Neuronal stem cell (in vitro differentiated cells): ENCODE results near the gene PC.

Source experiments
- DNase-seq: peaks from one replicate; pipeline ENCODE4 v3.0.0-alpha.2; 2013; ENCODE audit warnings: low spot score
- H2AFZ ChIP-seq: one replicate; pipeline ENCODE4 v1.6.1; 2013; ENCODE audit warnings: mild to moderate bottlenecking, low read length, inconsistent platforms
- H2AK5ac ChIP-seq: 2 replicates; pipeline ENCODE4 v1.6.1; 2013; ENCODE audit warnings: low read depth, mild to moderate bottlenecking, inconsistent platforms, low read length, moderate library complexity, mixed read lengths
- H2BK120ac ChIP-seq: 2 replicates; pipeline ENCODE4 v1.6.1; 2013; ENCODE audit warnings: low read depth, mild to moderate bottlenecking, inconsistent platforms, low read length, moderate library complexity, mixed read lengths
- H2BK12ac ChIP-seq: one replicate; pipeline ENCODE4 v1.6.1; 2013; ENCODE audit warnings: low read length, inconsistent platforms
- H2BK15ac ChIP-seq: 2 replicates; pipeline ENCODE4 v1.6.1; 2013; ENCODE audit warnings: mild to moderate bottlenecking, low read length, inconsistent platforms, mixed read lengths
- H2BK5ac ChIP-seq: one replicate; pipeline ENCODE4 v1.6.1; 2013; ENCODE audit warnings: inconsistent platforms, mild to moderate bottlenecking, low read length, moderate library complexity
- H3K14ac ChIP-seq: one replicate; pipeline ENCODE4 v1.6.1; 2013; ENCODE audit warnings: low read length, inconsistent platforms
- H3K18ac ChIP-seq: 2 replicates; pipeline ENCODE4 v1.6.1; 2013; ENCODE audit warnings: low read length, inconsistent platforms
- H3K23ac ChIP-seq: 2 replicates; pipeline ENCODE4 v1.6.1; 2013; ENCODE audit warnings: low read depth, mild to moderate bottlenecking, mixed read lengths, low read length, inconsistent platforms; ENCODE audit not compliant: poor library complexity
- H3K27ac ChIP-seq: replicated peaks from 3 replicates; pipeline ENCODE4 v1.5.1; 2013; ENCODE audit warnings: low read length, inconsistent platforms
- H3K27me3 ChIP-seq, 3 experiments: 2 replicates each; pipeline ENCODE4 v1.6.1; 2013; ENCODE audit warnings: low read length in 3 of 3, mild to moderate bottlenecking in 2 of 3, inconsistent platforms in 1 of 3, low read depth in 1 of 3, mixed read lengths in 1 of 3, moderate library complexity in 1 of 3; ENCODE audit not compliant: control insufficient read depth in 3 of 3, insufficient read depth in 3 of 3
- H3K36me3 ChIP-seq, 2 donors: replicated peaks in 1 of 2; 2 replicates each; pipeline ENCODE4 v1.6.1; 2013; ENCODE audit warnings: low read length in 2 of 2; ENCODE audit not compliant: control insufficient read depth in 2 of 2, insufficient read depth in 2 of 2
- H3K4ac ChIP-seq: 2 replicates; pipeline ENCODE4 v1.6.1; 2013; ENCODE audit warnings: inconsistent platforms, mild to moderate bottlenecking, low read length, moderate library complexity
- H3K4me1 ChIP-seq, 2 donors: 1 replicate in 1 of 2; 2 replicates in 1 of 2; pipeline ENCODE4 v1.6.1; 2013; ENCODE audit warnings: low read length in 2 of 2, low read depth in 1 of 2; ENCODE audit not compliant: control insufficient read depth in 2 of 2, insufficient read depth in 1 of 2
- H3K4me2 ChIP-seq: one replicate; pipeline ENCODE4 v1.6.1; 2013; ENCODE audit warnings: mild to moderate bottlenecking, low read length, inconsistent platforms; ENCODE audit not compliant: insufficient read depth, poor library complexity, severe bottlenecking
- H3K4me3 ChIP-seq, 2 donors: 2 replicates each; pipeline ENCODE4 v1.5.1; 2013; ENCODE audit warnings: low read length in 2 of 2, mild to moderate bottlenecking in 2 of 2, inconsistent platforms in 1 of 2, moderate library complexity in 1 of 2
- H3K79me1 ChIP-seq: one replicate; pipeline ENCODE4 v1.6.1; 2013; ENCODE audit warnings: low read depth, mild to moderate bottlenecking, inconsistent platforms, low read length, moderate library complexity
- H3K9ac ChIP-seq: one replicate; pipeline ENCODE4 v1.6.1; 2013; ENCODE audit warnings: mild to moderate bottlenecking, low read depth, low read length, inconsistent platforms; ENCODE audit not compliant: poor library complexity
- H3K9me3 ChIP-seq, 2 donors: replicated peaks in 1 of 2; 2 replicates each; pipeline versions ENCODE3 to v1.6.1; 2013; ENCODE audit warnings: low read length in 2 of 2, mild to moderate bottlenecking in 2 of 2, inconsistent platforms in 1 of 2, low read depth in 1 of 2, mixed read lengths in 1 of 2, moderate library complexity in 1 of 2; ENCODE audit not compliant: control insufficient read depth in 2 of 2, insufficient read depth in 1 of 2
- H4K8ac ChIP-seq: one replicate; pipeline ENCODE4 v1.6.1; 2013; ENCODE audit warnings: low read depth, mild to moderate bottlenecking, inconsistent platforms, low read length, moderate library complexity
- H4K91ac ChIP-seq: one replicate; pipeline ENCODE4 v1.6.1; 2013; ENCODE audit warnings: low read length, low read depth, mild to moderate bottlenecking, inconsistent platforms; ENCODE audit not compliant: poor library complexity
- WGBS, 2 donors: extraction: QIAGEN DNeasy Blood & Tissue Kit; methylation state at CpG; one replicate each; pipeline ENCODE4 v1.1.7; 2013; ENCODE audit warnings: missing lambda C conversion rate in 2 of 2, mixed read lengths in 1 of 2; ENCODE audit not compliant: insufficient read length in 2 of 2, insufficient replicate concordance in 1 of 2; ENCODE audit errors: extremely low coverage in 2 of 2; 5-methylcytosine and 5-hydroxymethylcytosine counted together

Gene PC

DNA sequence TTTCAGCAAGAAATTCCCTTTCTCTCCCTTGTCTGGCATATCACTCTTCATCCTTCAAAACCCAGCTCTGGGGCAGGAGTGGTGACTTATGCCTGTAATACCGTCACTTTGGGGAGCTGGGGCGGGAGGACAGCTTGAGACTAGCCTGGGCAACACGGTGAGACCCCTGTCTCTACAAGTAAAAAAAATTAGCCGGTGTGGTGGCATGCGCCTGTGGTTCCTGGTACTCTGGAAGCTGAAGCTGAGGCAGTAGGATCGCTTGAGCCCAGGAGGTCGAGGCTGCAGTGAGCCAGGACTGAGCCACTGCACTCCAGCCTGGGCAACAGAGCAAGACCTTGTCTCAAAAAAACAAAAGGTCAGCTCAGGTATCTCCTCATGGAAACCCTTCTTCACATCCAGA is 116.3 kb downstream of the PC start:
- Histone ChIP-seq H3K9ac (no peak overlapping the region), H2BK5ac (no peak overlapping the region), H4K8ac (no peak overlapping the region), H3K4me2 (peak overlapping the region; percentile 84), H3K18ac (no peak overlapping the region), H2BK120ac (no peak overlapping the region), H3K14ac (no peak overlapping the region), H2BK15ac (no peak overlapping the region), H3K9me3 (no peaks in the 10 kb centered on the region), H3K4me1 (peaks cover 7 to 9% of the 10 kb centered on the region in 2 donors), H3K27me3 (no peaks in the 10 kb centered on the region), H3K36me3 (peaks cover 31 to 60% of the 10 kb centered on the region in 2 donors), H3K23ac (no peak overlapping the region), H4K91ac (no peak overlapping the region), H2AFZ (no peak overlapping the region), H3K27ac (no peak overlapping the region), H2AK5ac (no peak overlapping the region), H2BK12ac (no peak overlapping the region), H3K79me1 (peaks cover 16% of the 10 kb centered on the region), H3K4me3 (peak overlapping the region in 1 of 2 donors; percentile 90), H3K4ac (no peak overlapping the region)
- no CpG with 5 or more reads among the region's 7 CpGs for whole genome bisulfite sequencing, 2 donors
- DNase-seq = no peak

DNA sequence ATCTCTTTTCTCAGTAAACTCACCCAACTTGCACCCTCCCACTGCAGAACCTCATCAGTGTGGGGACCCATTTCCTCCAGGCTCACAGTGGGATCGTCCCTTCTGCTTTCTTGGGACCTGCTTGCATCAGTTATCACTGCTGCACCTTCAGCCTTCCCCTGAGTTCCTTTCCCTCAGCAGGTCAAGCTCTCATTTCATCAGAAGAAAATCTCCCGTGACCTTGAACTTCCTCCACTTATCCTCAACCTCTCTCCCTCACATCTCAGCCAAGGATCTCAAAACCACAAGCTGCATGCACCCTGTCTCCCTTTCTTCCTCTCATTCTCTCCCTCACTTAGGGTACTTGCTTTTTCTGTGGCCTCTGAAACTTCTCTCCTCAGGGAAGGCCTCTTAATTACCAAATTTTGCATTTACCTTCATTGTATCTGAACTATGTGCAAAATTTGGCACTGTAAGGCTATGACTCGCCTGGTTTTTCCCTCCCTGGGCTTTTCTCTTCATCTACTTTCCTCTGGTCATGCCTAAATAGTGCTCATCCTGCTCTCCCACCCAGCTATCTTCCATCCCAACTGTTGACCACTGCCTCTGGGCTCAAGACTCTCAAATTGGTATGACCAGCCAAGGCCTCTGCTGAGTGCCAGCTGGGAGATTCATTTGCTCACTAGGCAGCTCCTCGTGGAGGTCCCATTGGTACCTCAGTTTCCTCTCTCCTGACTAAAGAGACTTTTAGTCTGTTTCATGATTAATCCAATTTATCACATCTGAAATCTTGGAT is 117.7 kb downstream of the PC start:
- no peak for DNase-seq
- Histone ChIP-seq H2AFZ (no peak overlapping the region), H2BK15ac (no peak overlapping the region), H2BK120ac (no peak overlapping the region), H3K9me3 (no peaks in the 10 kb centered on the region), H2BK5ac (no peak overlapping the region), H3K14ac (no peak overlapping the region), H3K4me2 (no peak overlapping the region), H3K4me1 (peaks cover 7 to 9% of the 10 kb centered on the region in 2 donors), H3K4ac (no peak overlapping the region), H4K91ac (no peak overlapping the region), H2AK5ac (no peak overlapping the region), H2BK12ac (no peak overlapping the region), H3K27me3 (no peaks in the 10 kb centered on the region), H3K9ac (no peak overlapping the region), H3K18ac (no peak overlapping the region), H4K8ac (no peak overlapping the region), H3K79me1 (peaks cover 16% of the 10 kb centered on the region), H3K23ac (no peak overlapping the region), H3K4me3 (no peak overlapping the region), H3K36me3 (peaks cover 20 to 49% of the 10 kb centered on the region in 2 donors), H3K27ac (no peak overlapping the region)
- no CpG with 5 or more reads among the region's 4 CpGs for WGBS, 2 donors

DNA sequence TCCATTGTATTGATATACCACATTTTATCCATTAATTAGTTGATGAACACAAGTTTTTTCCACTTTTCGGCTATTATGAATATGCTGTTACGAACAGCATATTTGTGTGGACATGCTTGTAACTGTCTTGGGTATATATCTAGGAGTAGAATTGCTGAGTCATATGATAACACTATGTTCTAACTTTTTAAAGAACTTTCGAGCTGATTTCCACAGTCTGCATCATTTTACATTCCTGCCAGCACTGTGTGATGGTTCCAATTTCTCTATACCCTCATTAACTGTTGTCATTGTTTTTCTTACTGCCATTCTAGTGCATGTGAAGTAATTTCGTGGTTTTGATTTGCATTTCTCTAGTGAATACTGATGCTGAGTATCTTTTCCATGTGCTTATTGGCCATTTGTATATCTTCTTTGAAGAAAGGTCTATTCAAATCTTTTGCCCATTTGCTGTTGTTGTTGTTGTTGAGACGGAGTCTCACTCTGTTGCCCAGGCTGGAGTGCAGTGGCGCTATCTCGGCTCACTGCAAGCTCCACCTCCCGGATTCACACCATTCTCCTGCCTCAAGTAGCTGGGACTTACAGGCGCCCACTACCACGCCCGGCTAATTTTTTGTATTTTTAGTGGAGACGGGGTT is 122.3 kb downstream of the PC start:
- Histone ChIP-seq H2BK15ac (no peak overlapping the region), H4K91ac (no peak overlapping the region), H3K18ac (no peak overlapping the region), H3K4me1 (no peaks in the 10 kb centered on the region), H3K79me1 (no peaks in the 10 kb centered on the region), H2BK5ac (no peak overlapping the region), H2BK12ac (no peak overlapping the region), H2BK120ac (no peak overlapping the region), H3K23ac (no peak overlapping the region), H2AK5ac (no peak overlapping the region), H3K4me2 (no peak overlapping the region), H3K36me3 (peaks cover 11 to 40% of the 10 kb centered on the region in 2 donors), H3K27me3 (no peaks in the 10 kb centered on the region), H3K4me3 (no peak overlapping the region), H4K8ac (no peak overlapping the region), H3K9me3 (no peaks in the 10 kb centered on the region), H3K4ac (no peak overlapping the region), H3K27ac (no peak overlapping the region), H3K14ac (no peak overlapping the region), H3K9ac (no peak overlapping the region), H2AFZ (no peak overlapping the region)
- no CpG with 5 or more reads among the region's 12 CpGs for WGBS, 2 donors
- DNase-seq = no peak

DNA sequence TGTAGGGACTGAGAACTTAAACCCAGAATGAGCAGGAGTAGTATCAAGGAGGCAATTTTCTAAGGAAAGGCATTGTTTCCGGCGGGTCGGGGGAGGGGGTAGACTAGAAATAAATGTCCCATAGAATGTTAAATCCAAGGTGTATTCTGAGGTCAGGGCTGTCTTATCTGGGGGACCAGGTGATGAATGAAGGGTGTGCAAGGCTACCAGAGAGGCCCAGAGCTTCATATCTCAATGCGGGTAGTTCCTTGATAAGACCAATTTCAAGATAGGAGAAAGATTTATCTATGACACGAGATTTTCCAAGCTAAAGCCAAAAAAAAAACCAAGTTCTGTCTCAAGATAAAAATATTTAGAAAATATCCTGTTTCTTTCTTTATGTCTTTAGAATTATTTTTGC is 123.2 kb downstream of the PC start:
- H3K9me3 ChIP-seq = no peaks in the 10 kb centered on the region
- no peaks in the 10 kb centered on the region for H3K4me1 ChIP-seq
- H3K9ac ChIP-seq = no peak overlapping the region
- no peak overlapping the region for H3K4me2 ChIP-seq
- H3K18ac ChIP-seq = no peak overlapping the region
- no peak overlapping the region for H3K4me3 ChIP-seq
- no peak overlapping the region for H3K14ac ChIP-seq
- no peak overlapping the region for H2BK12ac ChIP-seq
- H3K27ac ChIP-seq = no peak overlapping the region
- H4K8ac ChIP-seq = no peak overlapping the region
- H2AFZ ChIP-seq = no peak overlapping the region
- H3K36me3 ChIP-seq = peaks cover 9 to 38% of the 10 kb centered on the region in 2 donors
- H3K27me3 ChIP-seq = no peaks in the 10 kb centered on the region
- no peak overlapping the region for H4K91ac ChIP-seq
- DNase-seq = no peak
- H2BK5ac ChIP-seq = no peak overlapping the region
- no peak overlapping the region for H2BK120ac ChIP-seq
- no CpG with 5 or more reads among the region's 5 CpGs for WGBS, 2 donors
- no peaks in the 10 kb centered on the region for H3K79me1 ChIP-seq
- no peak overlapping the region for H3K4ac ChIP-seq
- no peak overlapping the region for H2AK5ac ChIP-seq
- no peak overlapping the region for H2BK15ac ChIP-seq
- no peak overlapping the region for H3K23ac ChIP-seq
